Activated naive CD4-positive, alpha-beta T cell (primary cell): ENCODE data around the gene PHLDA2.
"Not testable (repeated sequence)": the region's sequence is repeated elsewhere in the genome, so short reads cannot be mapped to it uniquely, and the experiment has no call there.

Source experiments
- DNase-seq, 4 experiments: peaks; one replicate each; lab custom pipeline; 2025; lab: John Stamatoyannopoulos, UW

The PHLDA2 gene

GRCh38 chr11:2914455-2915195 is 14.6 kb downstream of the PHLDA2 start:
- DNase-seq = no peak

- no peak for DNase-seq
Measured at GRCh38 chr11:2913776-2914175, 15.4 kb downstream of the PHLDA2 start.

- DNase-seq = no peak
Measured at GRCh38 chr11:2913019-2913431, 16.2 kb downstream of the PHLDA2 start.

- DNase-seq = no peak
Measured at GRCh38 chr11:2912498-2912897, 16.7 kb downstream of the PHLDA2 start.

- DNase-seq = no peak
Measured at GRCh38 chr11:2911785-2912391, 17.3 kb downstream of the PHLDA2 start.

GRCh38 chr11:2911088-2911784 is 18.0 kb downstream of the PHLDA2 start:
- no peak for DNase-seq

- no peak for DNase-seq
Measured at GRCh38 chr11:2910401-2910955, 18.7 kb downstream of the PHLDA2 start.

- DNase-seq = no peak
Measured at GRCh38 chr11:2909133-2909902, 19.9 kb downstream of the PHLDA2 start.

- no peak for DNase-seq
Measured at GRCh38 chr11:2908130-2908529, 21.1 kb downstream of the PHLDA2 start.

GRCh38 chr11:2905299-2905698 is 23.9 kb downstream of the PHLDA2 start:
- not testable (repeated sequence) for DNase-seq

- no peak for DNase-seq
Measured at GRCh38 chr11:2904153-2905052, 24.8 kb downstream of the PHLDA2 start.

- no peak for DNase-seq
Measured at GRCh38 chr11:2903672-2904011, 25.6 kb downstream of the PHLDA2 start.

- DNase-seq = no peak
Measured at GRCh38 chr11:2902784-2903671, 26.2 kb downstream of the PHLDA2 start.

- peak; percentile 65 to 83 (median 71) for DNase-seq
Measured at GRCh38 chr11:2901854-2902783, 27.1 kb downstream of the PHLDA2 start.

GRCh38 chr11:2901196-2901796 is 27.9 kb downstream of the PHLDA2 start:
- DNase-seq = no peak

GRCh38 chr11:2899080-2899783 is 30.0 kb downstream of the PHLDA2 start:
- no peak for DNase-seq

- DNase-seq = peak in 2 of 4 experiments; percentile 36 to 39
Measured at GRCh38 chr11:2898366-2899079, 30.7 kb downstream of the PHLDA2 start.
